ENCODE measurements around the gene CFD. TPM values are rescaled to one million over a fixed set of nuclear protein-coding genes. Genes with fewer than 3 reads are reported as not detected.
A peak's percentile ranks its signal among the peaks of the same experiment; 100 is the strongest.
"Not testable (repeated sequence)": the region's sequence is repeated elsewhere in the genome, so short reads cannot be mapped to it uniquely, and the experiment has no call there.

Gene CFD
- total and polyA plus RNA-seq, 12 donors, result 21.1 to 583 (median 98.6) TPM

DNA sequence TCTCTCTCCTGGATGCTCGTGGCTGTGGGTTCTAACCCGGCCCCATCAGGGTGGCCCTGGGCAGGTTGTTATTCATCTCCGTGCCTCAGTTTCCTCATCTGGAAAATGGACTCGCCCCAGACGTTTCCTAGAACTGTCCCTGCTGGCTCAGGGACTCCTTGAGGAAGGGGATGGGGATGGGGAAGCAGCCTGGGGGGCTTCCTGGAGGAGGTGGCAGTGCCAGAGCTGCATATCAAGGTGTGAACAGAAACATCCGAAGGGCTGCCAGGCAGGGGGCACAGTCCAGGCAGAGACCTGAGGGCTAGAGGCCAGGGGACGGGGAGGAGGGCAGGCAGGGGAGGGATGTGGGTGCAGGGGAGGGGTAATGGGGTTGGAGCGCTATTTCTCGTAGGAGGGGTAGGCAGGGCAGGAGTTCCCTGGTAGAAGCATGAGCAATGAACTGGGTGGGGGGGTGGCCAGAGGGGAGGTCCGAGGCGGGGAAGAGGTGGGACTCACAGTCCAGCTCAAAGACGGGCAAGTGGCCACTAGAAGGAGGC lies 11.0 kb upstream of the CFD start:
- DNase-seq, result peak in 1 of 2 donors; percentile 44
- H3K9me3 ChIP-seq, result no peaks in the 10 kb centered on the region
- WGBS, 2 donors, result 49 to 58% methylated on average over 12 of the region's 12 CpGs
- ATAC-seq, result peak in 3 of 8 donors; percentile 1 to 16 (median 3)
- TF ChIP-seq, protein P1, sequence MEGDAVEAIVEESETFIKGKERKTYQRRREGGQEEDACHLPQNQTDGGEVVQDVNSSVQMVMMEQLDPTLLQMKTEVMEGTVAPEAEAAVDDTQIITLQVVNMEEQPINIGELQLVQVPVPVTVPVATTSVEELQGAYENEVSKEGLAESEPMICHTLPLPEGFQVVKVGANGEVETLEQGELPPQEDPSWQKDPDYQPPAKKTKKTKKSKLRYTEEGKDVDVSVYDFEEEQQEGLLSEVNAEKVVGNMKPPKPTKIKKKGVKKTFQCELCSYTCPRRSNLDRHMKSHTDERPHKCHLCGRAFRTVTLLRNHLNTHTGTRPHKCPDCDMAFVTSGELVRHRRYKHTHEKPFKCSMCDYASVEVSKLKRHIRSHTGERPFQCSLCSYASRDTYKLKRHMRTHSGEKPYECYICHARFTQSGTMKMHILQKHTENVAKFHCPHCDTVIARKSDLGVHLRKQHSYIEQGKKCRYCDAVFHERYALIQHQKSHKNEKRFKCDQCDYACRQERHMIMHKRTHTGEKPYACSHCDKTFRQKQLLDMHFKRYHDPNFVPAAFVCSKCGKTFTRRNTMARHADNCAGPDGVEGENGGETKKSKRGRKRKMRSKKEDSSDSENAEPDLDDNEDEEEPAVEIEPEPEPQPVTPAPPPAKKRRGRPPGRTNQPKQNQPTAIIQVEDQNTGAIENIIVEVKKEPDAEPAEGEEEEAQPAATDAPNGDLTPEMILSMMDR (IDR thresholded peaks at IDR 0.05), result no peak
- peaks cover 11 to 40% (median 17%) of the 10 kb centered on the region in 9 donors for H3K4me1 ChIP-seq
- H3K27ac ChIP-seq, result peak overlapping the region in 5 of 10 donors; percentile 8 to 60 (median 22)
- H3K36me3 ChIP-seq, result no peaks in the 10 kb centered on the region
- H3K27me3 ChIP-seq, result peaks cover 5 to 73% (median 60%) of the 10 kb centered on the region in 7 donors
- intact Hi-C loops (cut with DNase I), result no loop called here
- H3K4me3 ChIP-seq, result no peak overlapping the region

DNA sequence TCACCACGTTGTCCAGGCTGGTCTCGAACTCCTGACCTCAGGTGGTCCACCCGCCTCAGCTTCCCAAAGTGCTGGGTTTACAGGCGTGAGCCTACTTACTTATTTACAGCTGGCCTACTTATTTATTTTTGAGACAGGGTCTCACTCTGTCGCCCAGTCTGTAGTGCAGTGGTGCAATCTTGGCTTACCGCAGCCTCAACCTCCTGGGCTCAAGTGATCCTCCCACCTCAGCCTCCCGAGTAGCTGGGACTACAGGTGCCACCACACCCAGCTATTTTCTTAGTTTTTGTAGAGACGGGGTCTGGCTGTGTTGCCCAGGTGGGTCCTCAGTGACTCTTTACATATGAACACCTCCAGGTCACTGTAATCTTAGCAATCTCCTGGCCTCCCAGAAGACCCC lies 10.3 kb upstream of the CFD start:
- intact Hi-C loops (cut with DNase I); H3K36me3 ChIP-seq; DNase-seq; H3K9me3 ChIP-seq; ATAC-seq; H3K4me3 ChIP-seq: not testable (repeated sequence)
- Histone ChIP-seq H3K27ac (peak overlapping the region in 2 of 10 donors; percentile 9 to 60), H3K27me3 (peaks cover 0 to 67% (median 54%) of the 10 kb centered on the region in 7 donors), H3K4me1 (peaks cover 7 to 34% (median 13%) of the 10 kb centered on the region in 9 donors)
- WGBS, 2 donors, result 87 to 90% methylated on average over 8 of the region's 8 CpGs

DNA sequence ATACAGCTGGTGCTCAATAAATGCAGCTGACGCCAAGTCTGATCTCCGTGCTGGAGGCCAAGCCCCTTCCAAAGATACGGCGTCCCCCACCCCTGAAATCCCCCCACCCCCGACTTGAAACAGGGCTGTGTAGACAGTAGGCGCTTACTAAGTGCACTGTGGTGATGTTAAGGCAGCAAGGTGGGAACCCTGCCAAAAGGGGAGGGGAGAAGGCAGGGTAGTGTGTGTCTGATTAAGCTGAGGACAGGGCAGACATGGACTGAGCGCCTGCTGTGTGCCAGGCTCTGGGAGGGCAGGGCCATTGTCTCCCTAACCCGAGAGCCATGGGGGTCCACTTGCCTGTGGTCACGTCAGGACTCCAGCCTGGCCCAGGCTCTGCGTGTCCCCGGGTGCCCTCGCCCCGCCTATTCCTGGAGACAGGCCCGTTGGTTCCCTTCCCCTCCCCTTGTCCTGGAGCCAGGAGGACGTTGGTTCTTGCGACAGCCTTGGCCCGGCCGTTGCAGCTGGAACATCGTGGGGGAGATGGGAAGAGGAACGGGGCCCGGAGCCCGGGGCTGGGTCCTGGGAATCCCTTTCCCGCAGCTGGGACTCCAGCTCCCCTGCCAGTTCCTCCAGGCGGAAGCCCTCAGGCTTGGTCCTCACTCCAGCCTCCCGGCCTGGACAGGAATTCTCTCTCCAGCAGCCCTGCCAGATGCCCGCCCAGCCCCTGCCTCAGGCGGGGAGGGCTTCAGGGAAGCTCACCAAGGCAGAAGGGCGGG lies 9.1 kb upstream of the CFD start:
- DNase-seq, result peak; percentile 90 to 92
- TF ChIP-seq, protein P1 (IDR thresholded peaks at IDR 0.05), result no peak
- peak; percentile 85 to 93 (median 90) for ATAC-seq
- WGBS, 2 donors, result 19 to 20% methylated on average over 27 to 28 of the region's 28 CpGs
- intact Hi-C loops (cut with DNase I), result loop anchor here in 3 of 10 donors (10.0 kb wide), 3 partner anchors 56 to 134 kb away; partner anchors contain the start of genes PTBP1 (in 1 of the 3) and WDR18 (in 1 of the 3)
- Histone ChIP-seq H3K4me1 (peaks cover 7 to 34% (median 13%) of the 10 kb centered on the region in 9 donors), H3K9me3 (no peaks in the 10 kb centered on the region), H3K27ac (peak overlapping the region; percentile 60 to 84 (median 79)), H3K27me3 (peaks cover 0 to 59% (median 52%) of the 10 kb centered on the region in 7 donors), H3K4me3 (peak overlapping the region in 6 of 10 donors; percentile 0 to 21 (median 8)), H3K36me3 (no peaks in the 10 kb centered on the region)

DNA sequence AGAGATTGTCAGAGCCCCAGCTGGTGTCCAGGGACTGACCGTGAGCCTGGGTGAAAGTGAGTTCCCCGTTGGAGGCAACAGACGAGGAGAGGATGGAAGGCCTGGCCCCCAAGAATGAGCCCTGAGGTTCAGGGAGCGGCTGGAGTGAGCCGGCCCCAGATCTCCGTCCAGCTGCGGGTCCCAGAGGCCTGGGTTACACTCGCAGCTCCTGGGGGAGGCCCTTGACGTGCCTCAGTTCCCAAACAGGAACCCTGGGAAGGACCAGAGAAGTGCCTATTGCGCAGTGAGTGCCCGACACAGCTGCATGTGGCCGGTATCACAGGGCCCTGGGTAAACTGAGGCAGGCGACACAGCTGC lies 8.5 kb upstream of the CFD start:
- peaks cover 7 to 34% (median 13%) of the 10 kb centered on the region in 9 donors for H3K4me1 ChIP-seq
- no peaks in the 10 kb centered on the region for H3K9me3 ChIP-seq
- H3K36me3 ChIP-seq, result no peaks in the 10 kb centered on the region
- DNase-seq (no peak), ATAC-seq (no peak)
- peak overlapping the region; percentile 60 to 84 (median 79) for H3K27ac ChIP-seq
- intact Hi-C loops (cut with DNase I), result loop anchor here in 3 of 10 donors (10.0 kb wide), 3 partner anchors 56 to 134 kb away; partner anchors contain the start of genes PTBP1 (in 1 of the 3) and WDR18 (in 1 of the 3)
- peak overlapping the region in 6 of 10 donors; percentile 0 to 21 (median 8) for H3K4me3 ChIP-seq
- TF ChIP-seq, protein P1 (IDR thresholded peaks at IDR 0.05), result no peak
- 34 to 43% methylated on average over 13 of the region's 13 CpGs for WGBS, 2 donors
- H3K27me3 ChIP-seq, result peaks cover 0 to 59% (median 48%) of the 10 kb centered on the region in 7 donors

All from heart right ventricle (tissue), 16 donors.